IMR-90 (cell line): ENCODE results near the gene MAMLD1. TPM values are rescaled to one million over a fixed set of nuclear protein-coding genes. Genes with fewer than 3 reads are reported as not detected.

Source experiments
- ATAC-seq: fragments of 200-7000 bp; cut with Tn5 transposase; 2 replicates; pipeline ENCODE4 v1.9.1; 2020; ENCODE audit warnings: low read depth, mild to moderate bottlenecking, moderate library complexity
- BruUV-seq: library from RNA; stranded (reverse); fragments of 400-500 nt; replicated peaks from 2 replicates; lab custom pipeline; 2021; lab: Mats Ljungman, UMichigan
- CTCF ChIA-PET: fragments of 300-600 bp; formaldehyde crosslinking; extraction: SDS; loops from one replicate; lab custom pipeline; 2021; ENCODE audit warnings: antibody characterized with exemption; lab: Yijun Ruan, JAX
- POLR2A ChIA-PET: fragments of 300-600 bp; sonication (Branson Sonifier 250); formaldehyde crosslinking; loops from one replicate; lab custom pipeline; 2022; ENCODE audit warnings: antibody characterized with exemption; ENCODE audit not compliant: unreplicated experiment; lab: Charles Lee
- DNase-seq: peaks from one replicate; pipeline ENCODE4 v3.0.0; 2013
- H2AFZ ChIP-seq: replicated peaks from 2 replicates; pipeline ENCODE3; 2013; ENCODE audit warnings: low read length, mild to moderate bottlenecking; ENCODE audit not compliant: poor library complexity
- H2AK5ac ChIP-seq: 2 replicates; pipeline ENCODE4 v1.6.1; 2013; ENCODE audit warnings: low read depth, low read length, inconsistent platforms
- H2AK9ac ChIP-seq: replicated peaks from 2 replicates; pipeline ENCODE3; 2013; ENCODE audit warnings: mild to moderate bottlenecking, low read depth, low read length, moderate library complexity; ENCODE audit not compliant: poor library complexity
- H2BK120ac ChIP-seq: 2 replicates; pipeline ENCODE4 v1.6.1; 2013; ENCODE audit warnings: low read depth, low read length, inconsistent platforms
- H2BK15ac ChIP-seq: 3 replicates; pipeline ENCODE4 v1.6.1; 2013; ENCODE audit warnings: low read depth, low read length, inconsistent platforms
- H2BK20ac ChIP-seq: 2 replicates; pipeline ENCODE4 v1.6.1; 2013; ENCODE audit warnings: low read depth, mild to moderate bottlenecking, inconsistent platforms, low read length, moderate library complexity
- H2BK5ac ChIP-seq: 2 replicates; pipeline ENCODE4 v1.6.1; 2013; ENCODE audit warnings: mild to moderate bottlenecking, low read depth, low read length, inconsistent platforms; ENCODE audit not compliant: poor library complexity, severe bottlenecking
- H3K14ac ChIP-seq: replicated peaks from 2 replicates; pipeline ENCODE4 v1.6.1; 2013; ENCODE audit warnings: low read depth, low read length, inconsistent platforms
- H3K18ac ChIP-seq: 2 replicates; pipeline ENCODE4 v1.6.1; 2013; ENCODE audit warnings: low read depth, low read length, control low read depth
- H3K23ac ChIP-seq: 2 replicates; pipeline ENCODE4 v1.6.1; 2013; ENCODE audit warnings: low read depth, low read length, inconsistent platforms
- H3K27ac ChIP-seq: 2 replicates; pipeline ENCODE4 v1.5.1; 2013; ENCODE audit warnings: mild to moderate bottlenecking, control low read depth, low read length; ENCODE audit not compliant: insufficient read depth
- H3K27me3 ChIP-seq: 2 replicates; pipeline ENCODE4 v1.6.1; 2013; ENCODE audit warnings: low read length; ENCODE audit not compliant: control insufficient read depth, insufficient read depth
- H3K36me3 ChIP-seq: 2 replicates; pipeline ENCODE4 v1.6.1; 2013; ENCODE audit warnings: low read length, mixed read lengths; ENCODE audit not compliant: control insufficient read depth, insufficient read depth
- H3K4ac ChIP-seq: 2 replicates; pipeline ENCODE4 v1.6.1; 2013; ENCODE audit warnings: low read depth, low read length, inconsistent platforms
- H3K4me1 ChIP-seq: 2 replicates; pipeline ENCODE4 v1.6.1; 2013; ENCODE audit warnings: low read length, mixed read lengths; ENCODE audit not compliant: control insufficient read depth, insufficient read depth
- H3K4me2 ChIP-seq: 2 replicates; pipeline ENCODE4 v1.6.1; 2013; ENCODE audit warnings: low read depth, mild to moderate bottlenecking, control low read depth, low read length, moderate library complexity
- H3K4me3 ChIP-seq: 2 replicates; pipeline ENCODE4 v1.5.1; 2013; ENCODE audit warnings: low read depth, mild to moderate bottlenecking, control low read depth, low read length, moderate library complexity; ENCODE audit not compliant: insufficient read depth
- H3K56ac ChIP-seq: 2 replicates; pipeline ENCODE4 v1.6.1; 2013; ENCODE audit warnings: low read length, inconsistent platforms; ENCODE audit not compliant: insufficient read depth; ENCODE audit errors: extremely low read depth
- H3K79me1 ChIP-seq, 2 experiments: 2 replicates each; pipeline ENCODE4 v1.6.1; 2013; ENCODE audit warnings: low read length in 2 of 2, inconsistent platforms in 1 of 2, low read depth in 1 of 2
- H3K9ac ChIP-seq: 2 replicates; pipeline ENCODE4 v1.6.1; 2013; ENCODE audit warnings: low read depth, low read length, control low read depth
- H3K9me1 ChIP-seq: 2 replicates; pipeline ENCODE4 v1.6.1; 2013; ENCODE audit warnings: low read length, inconsistent platforms; ENCODE audit not compliant: insufficient read depth
- H3K9me3 ChIP-seq: 2 replicates; pipeline ENCODE4 v1.6.1; 2013; ENCODE audit warnings: low read length; ENCODE audit not compliant: control insufficient read depth, insufficient read depth
- H4K20me1 ChIP-seq: 2 replicates; pipeline ENCODE4 v1.6.1; 2013; ENCODE audit warnings: low read length, inconsistent platforms; ENCODE audit not compliant: insufficient read depth
- H4K5ac ChIP-seq: 2 replicates; pipeline ENCODE4 v1.6.1; 2013; ENCODE audit warnings: mild to moderate bottlenecking, low read depth, low read length, control low read depth
- H4K8ac ChIP-seq, 2 experiments: 2 replicates each; pipeline ENCODE4 v1.6.1; 2013; ENCODE audit warnings: low read depth in 2 of 2, low read length in 2 of 2, control low read depth in 1 of 2, inconsistent platforms in 1 of 2
- H4K91ac ChIP-seq: 2 replicates; pipeline ENCODE4 v1.6.1; 2013; ENCODE audit warnings: low read depth, low read length, inconsistent platforms; ENCODE audit not compliant: insufficient read depth
- CEBPB ChIP-seq: IDR thresholded peaks from 2 replicates; pipeline ENCODE4 v1.6.1; 2012; ENCODE audit warnings: low read depth, low read length, improper control_type of control experiment
- CHD1 ChIP-seq: IDR thresholded peaks from 2 replicates; pipeline ENCODE4 v1.6.1; 2012; ENCODE audit warnings: low read depth, low read length, improper control_type of control experiment
- FOS ChIP-seq: fragments of 150-350 bp; IDR thresholded peaks from 2 replicates; pipeline ENCODE4 v1.6.1; 2016; ENCODE audit warnings: low read depth, low read length
- MAFK ChIP-seq: IDR thresholded peaks from 2 replicates; pipeline ENCODE4 v1.6.1; 2012; ENCODE audit warnings: low read depth, low read length, improper control_type of control experiment
- MXI1 ChIP-seq: IDR thresholded peaks from 2 replicates; pipeline ENCODE4 v1.6.1; 2012; ENCODE audit warnings: low read depth, mild to moderate bottlenecking, low read length, moderate library complexity, borderline replicate concordance
- NFE2L2 ChIP-seq: fragments of 150-350 bp; IDR thresholded peaks from 2 replicates; pipeline ENCODE4 v1.6.1; 2016; ENCODE audit warnings: low read depth, mild to moderate bottlenecking, low read length
- RAD21 ChIP-seq: IDR thresholded peaks from 2 replicates; pipeline ENCODE4 v1.6.1; 2012; ENCODE audit warnings: low read length, improper control_type of control experiment
- RCOR1 ChIP-seq: IDR thresholded peaks from 2 replicates; pipeline ENCODE4 v1.6.1; 2012; ENCODE audit warnings: mild to moderate bottlenecking, low read length, improper control_type of control experiment; ENCODE audit not compliant: insufficient replicate concordance
- SMC3 ChIP-seq: fragments of 150-350 bp; IDR thresholded peaks from 2 replicates; pipeline ENCODE4 v1.6.1; 2016; ENCODE audit warnings: low read depth, mild to moderate bottlenecking, antibody characterized with exemption, low read length, moderate library complexity
- WGBS, 2 experiments: methylation state at CpG; one replicate each; pipeline versions ENCODE4 v1.1.5 to v1.1.7; 2013; ENCODE audit warnings: missing lambda C conversion rate in 2 of 2; ENCODE audit not compliant: insufficient read length in 1 of 2; ENCODE audit errors: extremely low coverage in 2 of 2; 5-methylcytosine and 5-hydroxymethylcytosine counted together
- dilution Hi-C: fragments of 300-500 bp; cut with HindIII; formaldehyde crosslinking; loops from one replicate; pipeline ENCODE4 v1.14.3; 2018; ENCODE audit warnings: low sequenced_read_pairs; ENCODE audit not compliant: unreplicated experiment
- in situ Hi-C: fragments of 300-500 bp; cut with MboI; formaldehyde crosslinking; loops from 3 replicates; pipeline ENCODE4 v1.14.3; 2019; ENCODE audit warnings: low sequenced_read_pairs, inconsistent platforms, mixed read lengths
- intact Hi-C: fragments of 100-400 bp; cut with micrococcal nuclease; formaldehyde crosslinking; loops from 2 replicates; pipeline ENCODE4 v1.10.0; 2022
- polyA plus RNA-seq, 3 experiments: library from polyadenylated mRNA; depleted of rRNA; stranded (reverse); fragments of >200 nt; gene quantifications; 2 replicates each; pipeline ENCODE4 v1.2.3, GENCODE V29; 2012; ENCODE audit warnings: low replicate concordance in 1 of 3
- total RNA-seq: library from RNA; depleted of rRNA; stranded (reverse); fragments of >200 nt; gene quantifications from 2 replicates; pipeline ENCODE4 v1.2.3, GENCODE V29; 2012

Gene MAMLD1
- total and polyA plus RNA-seq, 2 of the 4 experiments (the other 2 are of a cell fraction): 1.4 to 11.0 TPM

DNA sequence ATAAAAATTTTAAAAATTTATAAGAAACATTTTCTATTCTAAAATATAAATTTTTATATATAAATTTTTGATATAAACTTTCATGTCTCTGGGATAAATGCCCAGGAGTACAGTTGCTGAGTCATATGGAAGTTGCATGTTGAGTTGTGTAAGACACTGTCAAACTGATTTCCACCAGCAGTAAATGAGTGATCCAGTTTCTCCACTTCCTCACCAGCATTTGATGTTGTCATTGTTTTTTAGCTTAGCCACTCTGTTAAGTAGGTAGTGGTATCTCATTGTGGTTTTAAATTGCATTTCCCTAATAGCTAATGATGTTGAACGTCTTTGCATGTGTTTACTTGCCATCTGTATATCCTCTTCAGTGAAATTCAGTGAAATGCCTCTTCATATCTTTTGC, 66.5 kb downstream of the MAMLD1 start:
- H3K4me1 ChIP-seq: no peaks in the 10 kb centered on the region
- H3K9ac ChIP-seq: no peak overlapping the region
- H3K23ac ChIP-seq: no peak overlapping the region
- H3K56ac ChIP-seq: no peak overlapping the region
- no peak overlapping the region for H2BK20ac ChIP-seq
- no peaks in the 10 kb centered on the region for H3K36me3 ChIP-seq
- H3K14ac ChIP-seq: no peak overlapping the region
- in situ Hi-C loops (no loop called here), dilution Hi-C loops (no loop called here), intact Hi-C loops (no loop called here)
- no CpG with 5 or more reads among the region's 1 CpG for WGBS, 2 experiments
- H2AFZ ChIP-seq: no peak overlapping the region
- no peak overlapping the region for H2BK120ac ChIP-seq
- ChIA-PET CTCF (interaction anchor here (1.3 kb wide), 1 partner anchor 34 kb away, joined by 3 read pairs; no protein-coding TSS in a partner anchor), POLR2A (no interaction called here)
- H4K5ac ChIP-seq: no peak overlapping the region
- H2AK9ac ChIP-seq: no peak overlapping the region
- H4K91ac ChIP-seq: no peak overlapping the region
- no peaks in the 10 kb centered on the region for H3K9me3 ChIP-seq
- no peak overlapping the region for H3K4me3 ChIP-seq
- DNase-seq: peak; percentile 86
- H3K27me3 ChIP-seq: no peaks in the 10 kb centered on the region
- H3K18ac ChIP-seq: no peak overlapping the region
- no peak overlapping the region for H3K27ac ChIP-seq
- no peak overlapping the region for H4K8ac ChIP-seq
- H4K20me1 ChIP-seq: no peaks in the 10 kb centered on the region
- BruUV-seq: no TSS peak
- H3K4ac ChIP-seq: no peak overlapping the region
- H2BK5ac ChIP-seq: no peak overlapping the region
- no peak overlapping the region for H2AK5ac ChIP-seq
- no peaks in the 10 kb centered on the region for H3K9me1 ChIP-seq
- ATAC-seq: peak; percentile 40
- no peak overlapping the region for H2BK15ac ChIP-seq
- no peak overlapping the region for H3K4me2 ChIP-seq
- no peak for TF ChIP-seq RAD21
- peak; percentile 88 for TF ChIP-seq CEBPB
- no peak for TF ChIP-seq RCOR1
- no peak for TF ChIP-seq MXI1
- TF ChIP-seq FOS: 0 out of 2 replicates have a peak, but pooled peaks have one; percentile 11
- no peak for TF ChIP-seq CHD1
- TF ChIP-seq MAFK: no peak
- no peak for TF ChIP-seq SMC3
- TF ChIP-seq NFE2L2: peak; percentile 73
- peaks cover 0 to 21% of the 10 kb centered on the region in 2 experiments; a peak in 3 of 4 replicates for H3K79me1 ChIP-seq
